ENCODE data around the gene PON3.

Gene PON3

DNA sequence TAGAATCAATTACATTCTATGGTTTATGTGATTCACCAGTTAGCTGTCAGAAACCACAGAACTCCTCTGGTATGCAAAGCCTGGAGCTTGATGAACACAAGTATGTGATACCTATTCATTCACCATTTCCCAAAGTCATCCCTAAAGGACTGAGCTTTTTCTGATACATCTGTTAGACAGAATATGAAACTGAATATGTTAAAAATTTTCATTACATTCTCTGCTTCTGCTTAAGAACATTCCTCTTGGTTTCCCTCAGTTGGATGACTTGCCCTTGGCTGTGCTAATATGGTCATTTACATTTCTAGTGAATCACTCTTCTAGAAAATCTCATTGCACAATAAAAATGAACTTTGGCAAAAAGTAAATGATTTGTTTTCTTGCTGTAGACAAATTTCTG is 61.1 kb downstream of the PON3 start:
- no peak for DNase-seq
- Histone ChIP-seq H3K27me3 (replicated peaks; ENCODE audit: insufficient read depth, low read length) (peaks cover 12% of the 10 kb centered on the region), H3K9me3 (replicated peaks; ENCODE audit: insufficient read depth, low read length) (no peaks in the 10 kb centered on the region), H3K79me2 (ENCODE audit: low read length) (no peaks in the 10 kb centered on the region), H2AFZ (ENCODE audit: low read length) (no peak overlapping the region), H3K27ac (ENCODE audit: low read length) (no peak overlapping the region), H3F3A (ENCODE audit: insufficient read depth, low read length) (no peaks in the 10 kb centered on the region), H3K4me3 (ENCODE audit: low read length) (no peak overlapping the region), H4K20me1 (ENCODE audit: insufficient read depth, low read length) (no peaks in the 10 kb centered on the region), H3K9me2 (replicated peaks; ENCODE audit: insufficient read depth, low read length) (no peaks in the 10 kb centered on the region), H3K36me3 (replicated peaks; ENCODE audit: insufficient read depth, low read length) (no peaks in the 10 kb centered on the region), H3K4me2 (ENCODE audit: low read depth, low read length) (no peak overlapping the region), H3K9ac (ENCODE audit: low read length) (no peak overlapping the region), H3K4me1 (ENCODE audit: low read length) (peaks cover 9% of the 10 kb centered on the region)
- no peak for TF ChIP-seq EZH2phosphoT487 (IDR thresholded peaks at IDR 0.05; ENCODE audit: low read length)
- TF ChIP-seq, protein P1, sequence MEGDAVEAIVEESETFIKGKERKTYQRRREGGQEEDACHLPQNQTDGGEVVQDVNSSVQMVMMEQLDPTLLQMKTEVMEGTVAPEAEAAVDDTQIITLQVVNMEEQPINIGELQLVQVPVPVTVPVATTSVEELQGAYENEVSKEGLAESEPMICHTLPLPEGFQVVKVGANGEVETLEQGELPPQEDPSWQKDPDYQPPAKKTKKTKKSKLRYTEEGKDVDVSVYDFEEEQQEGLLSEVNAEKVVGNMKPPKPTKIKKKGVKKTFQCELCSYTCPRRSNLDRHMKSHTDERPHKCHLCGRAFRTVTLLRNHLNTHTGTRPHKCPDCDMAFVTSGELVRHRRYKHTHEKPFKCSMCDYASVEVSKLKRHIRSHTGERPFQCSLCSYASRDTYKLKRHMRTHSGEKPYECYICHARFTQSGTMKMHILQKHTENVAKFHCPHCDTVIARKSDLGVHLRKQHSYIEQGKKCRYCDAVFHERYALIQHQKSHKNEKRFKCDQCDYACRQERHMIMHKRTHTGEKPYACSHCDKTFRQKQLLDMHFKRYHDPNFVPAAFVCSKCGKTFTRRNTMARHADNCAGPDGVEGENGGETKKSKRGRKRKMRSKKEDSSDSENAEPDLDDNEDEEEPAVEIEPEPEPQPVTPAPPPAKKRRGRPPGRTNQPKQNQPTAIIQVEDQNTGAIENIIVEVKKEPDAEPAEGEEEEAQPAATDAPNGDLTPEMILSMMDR (IDR thresholded peaks at IDR 0.05; ENCODE audit: low read length) = no peak
- TF ChIP-seq EZH2 (optimal IDR thresholded peaks at IDR 0.05; ENCODE audit: low read depth, low read length) = no peak

DNA sequence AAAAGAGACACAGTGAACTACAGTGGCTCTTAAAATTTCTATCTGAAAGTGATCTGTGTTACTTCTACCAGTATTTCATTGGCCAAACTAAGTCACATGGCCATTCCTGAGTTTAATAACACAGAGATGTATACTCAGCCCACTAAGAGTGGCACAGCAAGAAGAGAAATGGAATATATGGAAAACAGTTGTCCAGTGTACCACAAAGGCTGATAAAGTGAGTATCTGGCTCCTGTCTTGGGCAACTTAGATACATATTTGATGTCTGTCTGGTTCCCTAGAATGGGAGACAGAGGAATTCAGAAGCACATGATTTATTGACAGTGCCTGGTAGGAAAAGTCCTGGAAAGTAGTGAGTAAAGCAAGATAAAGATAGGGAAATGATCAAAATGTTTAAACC is 61.7 kb downstream of the PON3 start:
- no peak overlapping the region for H3K4me2 ChIP-seq (ENCODE audit: low read depth, low read length)
- TF ChIP-seq, protein P1 (IDR thresholded peaks at IDR 0.05; ENCODE audit: low read length) = no peak
- TF ChIP-seq EZH2phosphoT487 (IDR thresholded peaks at IDR 0.05; ENCODE audit: low read length) (no peak), EZH2 (optimal IDR thresholded peaks at IDR 0.05; ENCODE audit: low read depth, low read length) (no peak)
- H3F3A ChIP-seq (ENCODE audit: insufficient read depth, low read length) = no peaks in the 10 kb centered on the region
- H4K20me1 ChIP-seq (ENCODE audit: insufficient read depth, low read length) = no peaks in the 10 kb centered on the region
- no peaks in the 10 kb centered on the region for H3K9me2 ChIP-seq (replicated peaks; ENCODE audit: insufficient read depth, low read length)
- H3K27ac ChIP-seq (ENCODE audit: low read length) = no peak overlapping the region
- no peak for DNase-seq
- no peak overlapping the region for H3K9ac ChIP-seq (ENCODE audit: low read length)
- no peaks in the 10 kb centered on the region for H3K79me2 ChIP-seq (ENCODE audit: low read length)
- H3K4me1 ChIP-seq (ENCODE audit: low read length) = peaks cover 11% of the 10 kb centered on the region
- H2AFZ ChIP-seq (ENCODE audit: low read length) = no peak overlapping the region
- H3K27me3 ChIP-seq (replicated peaks; ENCODE audit: insufficient read depth, low read length) = peaks cover 17% of the 10 kb centered on the region
- H3K36me3 ChIP-seq (replicated peaks; ENCODE audit: insufficient read depth, low read length) = no peaks in the 10 kb centered on the region
- H3K4me3 ChIP-seq (ENCODE audit: low read length) = no peak overlapping the region
- no peaks in the 10 kb centered on the region for H3K9me3 ChIP-seq (replicated peaks; ENCODE audit: insufficient read depth, low read length)

DNA sequence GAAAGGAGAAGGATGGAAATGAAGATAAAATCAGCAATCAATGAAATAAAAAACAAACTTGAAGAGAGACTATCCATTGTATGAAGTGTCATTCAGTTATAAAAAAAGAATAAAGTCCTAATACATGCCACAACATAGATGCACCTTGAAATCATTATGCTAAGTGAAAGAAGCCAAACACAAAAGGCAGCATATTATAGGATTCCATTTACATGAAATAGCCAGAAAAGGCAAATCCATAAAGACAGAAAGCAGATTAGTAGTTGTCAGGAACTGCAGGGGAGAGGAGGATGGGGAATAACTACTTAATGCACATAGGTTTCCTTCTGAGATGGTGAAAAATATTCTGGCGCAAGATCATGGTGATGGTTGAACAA is 65.2 kb downstream of the PON3 start:
- no peaks in the 10 kb centered on the region for H3F3A ChIP-seq (ENCODE audit: insufficient read depth, low read length)
- H3K27ac ChIP-seq (ENCODE audit: low read length) = no peak overlapping the region
- H2AFZ ChIP-seq (ENCODE audit: low read length) = no peak overlapping the region
- H3K36me3 ChIP-seq (replicated peaks; ENCODE audit: insufficient read depth, low read length) = no peaks in the 10 kb centered on the region
- no peaks in the 10 kb centered on the region for H3K79me2 ChIP-seq (ENCODE audit: low read length)
- peaks cover 11% of the 10 kb centered on the region for H3K4me1 ChIP-seq (ENCODE audit: low read length)
- peaks cover 23% of the 10 kb centered on the region for H3K27me3 ChIP-seq (replicated peaks; ENCODE audit: insufficient read depth, low read length)
- DNase-seq = no peak
- H3K9me2 ChIP-seq (replicated peaks; ENCODE audit: insufficient read depth, low read length) = no peaks in the 10 kb centered on the region
- no peaks in the 10 kb centered on the region for H3K9me3 ChIP-seq (replicated peaks; ENCODE audit: insufficient read depth, low read length)
- H3K4me2 ChIP-seq (ENCODE audit: low read depth, low read length) = peak overlapping the region; percentile 40
- H4K20me1 ChIP-seq (ENCODE audit: insufficient read depth, low read length) = no peaks in the 10 kb centered on the region
- H3K9ac ChIP-seq (ENCODE audit: low read length) = no peak overlapping the region
- TF ChIP-seq EZH2 (optimal IDR thresholded peaks at IDR 0.05; ENCODE audit: low read depth, low read length) (no peak), EZH2phosphoT487 (IDR thresholded peaks at IDR 0.05; ENCODE audit: low read length) (no peak)
- TF ChIP-seq, protein P1 (IDR thresholded peaks at IDR 0.05; ENCODE audit: low read length) = no peak
- no peak overlapping the region for H3K4me3 ChIP-seq (ENCODE audit: low read length)
